ENCODE measurements around the gene RAI1. TPM values are rescaled to one million over a fixed set of nuclear protein-coding genes. Genes with fewer than 3 reads are reported as not detected.
A peak's percentile ranks its signal among the peaks of the same experiment; 100 is the strongest.

The RAI1 gene
- polyA plus RNA-seq, 2 of the 4 experiments (the other 2 are of a cell fraction): 3.5 to 23.8 TPM

DNA sequence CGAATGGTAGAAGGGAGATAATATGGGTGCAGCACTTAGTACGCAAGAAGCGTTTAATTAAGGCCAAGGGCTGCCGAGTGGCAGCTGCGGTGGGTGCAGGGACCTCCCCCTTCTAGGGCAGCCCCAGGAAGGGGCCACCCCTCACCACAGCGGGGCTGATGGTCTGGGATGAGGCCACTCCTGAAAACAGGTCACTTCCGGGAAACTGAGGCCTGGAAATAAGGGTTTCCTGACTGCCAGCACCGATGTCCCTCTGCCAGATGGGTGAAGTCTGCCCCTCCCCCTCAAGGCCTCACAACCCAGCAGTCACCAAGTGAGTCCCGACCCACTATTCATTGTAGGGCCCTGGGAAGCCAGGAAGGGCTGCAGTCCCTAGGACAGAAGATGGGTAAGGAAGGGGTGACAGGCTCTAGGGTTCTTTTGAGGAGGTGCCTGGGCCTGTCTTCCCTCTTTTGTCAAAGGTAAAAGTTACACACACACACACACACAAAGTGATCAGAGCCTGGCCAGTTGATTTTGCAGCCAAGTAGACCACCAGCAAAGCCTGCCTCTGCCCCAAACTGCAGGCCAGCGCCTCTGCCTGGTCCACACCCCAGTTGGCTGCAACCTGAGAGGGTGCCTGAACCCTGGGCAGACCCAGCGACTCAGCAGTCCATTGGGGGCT is 143.0 kb downstream of the RAI1 start:
- 15% methylated on average over 11 of the region's 11 CpGs for WGBS (ENCODE audit: missing lambda C conversion rate)
- peak overlapping the region; percentile 24; the same call in 2 of the 3 replicates for H3K4me3 ChIP-seq
- FAIRE-seq (no peak), DNase-seq (ENCODE audit: low read depth in 1 of 2, low spot score in 1 of 2) (peak in 1 of 2 experiments; percentile 48), ATAC-seq (peak; percentile 5 to 14; a peak in 4 of 6 replicates)
- peak overlapping the region; percentile 93 to 96 for H3K27ac ChIP-seq
- POLR2A ChIA-PET: interaction anchor here (1.0 to 4.8 kb wide), 4 partner anchors 9 to 16 kb away, joined by 3 to 100 read pairs (median 16); partner anchors contain the start of gene SREBF1
- H3K9me3 ChIP-seq: no peaks in the 10 kb centered on the region
- H3K4me2 ChIP-seq: peak overlapping the region; percentile 100
- CTCF ChIA-PET: interaction anchor here (0.6 to 30.5 kb wide), 7 partner anchors 10 to 161 kb away, joined by 3 to 859 read pairs (median 3); partner anchors contain the start of gene SREBF1
- peaks cover 94% of the 10 kb centered on the region for H3K4me1 ChIP-seq
- TF ChIP-seq, protein P1, sequence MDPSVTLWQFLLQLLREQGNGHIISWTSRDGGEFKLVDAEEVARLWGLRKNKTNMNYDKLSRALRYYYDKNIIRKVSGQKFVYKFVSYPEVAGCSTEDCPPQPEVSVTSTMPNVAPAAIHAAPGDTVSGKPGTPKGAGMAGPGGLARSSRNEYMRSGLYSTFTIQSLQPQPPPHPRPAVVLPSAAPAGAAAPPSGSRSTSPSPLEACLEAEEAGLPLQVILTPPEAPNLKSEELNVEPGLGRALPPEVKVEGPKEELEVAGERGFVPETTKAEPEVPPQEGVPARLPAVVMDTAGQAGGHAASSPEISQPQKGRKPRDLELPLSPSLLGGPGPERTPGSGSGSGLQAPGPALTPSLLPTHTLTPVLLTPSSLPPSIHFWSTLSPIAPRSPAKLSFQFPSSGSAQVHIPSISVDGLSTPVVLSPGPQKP (IDR thresholded peaks at IDR 0.05; ENCODE audit: low read depth, low read length): no peak
- TF ChIP-seq, protein P2, sequence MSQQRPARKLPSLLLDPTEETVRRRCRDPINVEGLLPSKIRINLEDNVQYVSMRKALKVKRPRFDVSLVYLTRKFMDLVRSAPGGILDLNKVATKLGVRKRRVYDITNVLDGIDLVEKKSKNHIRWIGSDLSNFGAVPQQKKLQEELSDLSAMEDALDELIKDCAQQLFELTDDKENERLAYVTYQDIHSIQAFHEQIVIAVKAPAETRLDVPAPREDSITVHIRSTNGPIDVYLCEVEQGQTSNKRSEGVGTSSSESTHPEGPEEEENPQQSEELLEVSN (IDR thresholded peaks at IDR 0.05; ENCODE audit: borderline replicate concordance, low read depth): 0 out of 2 replicates have a peak, but pooled peaks have one; percentile 69
- TF ChIP-seq RCOR1 (IDR thresholded peaks at IDR 0.05; ENCODE audit: low read depth, low read length) (no peak), KDM1A (IDR thresholded peaks at IDR 0.05; ENCODE audit: low read depth) (no peak), POLR2AphosphoS2 (conservative IDR thresholded peaks at IDR 0.05; ENCODE audit: low read length) (no peak), FOSB (CRISPR knock-in tag; IDR thresholded peaks at IDR 0.05) (0 out of 2 replicates have a peak, but pooled peaks have one; percentile 33), JUN (IDR thresholded peaks at IDR 0.05) (no peak), PHF8 (IDR thresholded peaks at IDR 0.05; ENCODE audit: borderline replicate concordance, low read depth) (no peak), HOXA7 (CRISPR knock-in tag; IDR thresholded peaks at IDR 0.05) (0 out of 2 replicates have a peak, but pooled peaks have one; percentile 73), PBX3 (IDR thresholded peaks at IDR 0.05) (no peak), RNF2 (IDR thresholded peaks at IDR 0.05; ENCODE audit: borderline replicate concordance, low read depth) (no peak), NFE2L2 (conservative IDR thresholded peaks at IDR 0.05; ENCODE audit: low read length) (no peak), CBX8 (IDR thresholded peaks at IDR 0.05) (no peak), CEBPB (IDR thresholded peaks at IDR 0.05) (no peak), CHD4 (IDR thresholded peaks at IDR 0.05; ENCODE audit: borderline replicate concordance) (peak; percentile 17; the same call in 1 of the 2 replicates), BCL3 (IDR thresholded peaks at IDR 0.05) (no peak), RFX5 (IDR thresholded peaks at IDR 0.05) (no peak), EHF (CRISPR knock-in tag; IDR thresholded peaks at IDR 0.05) (peak; percentile 92; the same call in 1 of the 2 replicates), FOXS1 (CRISPR knock-in tag; IDR thresholded peaks at IDR 0.05) (peak; percentile 40; the same call in 1 of the 2 replicates), EHMT2 (IDR thresholded peaks at IDR 0.05; ENCODE audit: low read depth) (no peak), RARB (CRISPR knock-in tag; IDR thresholded peaks at IDR 0.05) (no peak), HOXB13 (CRISPR knock-in tag; IDR thresholded peaks at IDR 0.05; ENCODE audit: low read depth) (peak; percentile 95), HOXB5 (CRISPR knock-in tag; IDR thresholded peaks at IDR 0.05) (peak; percentile 75; the same call in 1 of the 2 replicates), ZC3H11A (IDR thresholded peaks at IDR 0.05) (no peak), KDM5A (IDR thresholded peaks at IDR 0.05) (no peak), HEYL (CRISPR knock-in tag; IDR thresholded peaks at IDR 0.05) (peak; percentile 77; the same call in 1 of the 2 replicates), JUNB (IDR thresholded peaks at IDR 0.05) (no peak), NPAS2 (CRISPR knock-in tag; IDR thresholded peaks at IDR 0.05; ENCODE audit: borderline replicate concordance) (0 out of 2 replicates have a peak, but pooled peaks have one; percentile 29), CHD2 (IDR thresholded peaks at IDR 0.05; ENCODE audit: low read length, partially characterized antibody) (no peak), MAZ (IDR thresholded peaks at IDR 0.05; ENCODE audit: borderline replicate concordance, low read depth, low read length) (no peak), POLR2A (IDR thresholded peaks at IDR 0.05; ENCODE audit: low read length) (no peak), TP53 (CRISPR knock-in tag; IDR thresholded peaks at IDR 0.05) (no peak; the same call in 1 of the 2 replicates), GATA3 (IDR thresholded peaks at IDR 0.05; ENCODE audit: borderline replicate concordance) (no peak), MAFK (IDR thresholded peaks at IDR 0.05; ENCODE audit: partially characterized antibody) (no peak), NR3C1 (IDR thresholded peaks at IDR 0.05) (no peak)
- TF ChIP-seq, protein P3, sequence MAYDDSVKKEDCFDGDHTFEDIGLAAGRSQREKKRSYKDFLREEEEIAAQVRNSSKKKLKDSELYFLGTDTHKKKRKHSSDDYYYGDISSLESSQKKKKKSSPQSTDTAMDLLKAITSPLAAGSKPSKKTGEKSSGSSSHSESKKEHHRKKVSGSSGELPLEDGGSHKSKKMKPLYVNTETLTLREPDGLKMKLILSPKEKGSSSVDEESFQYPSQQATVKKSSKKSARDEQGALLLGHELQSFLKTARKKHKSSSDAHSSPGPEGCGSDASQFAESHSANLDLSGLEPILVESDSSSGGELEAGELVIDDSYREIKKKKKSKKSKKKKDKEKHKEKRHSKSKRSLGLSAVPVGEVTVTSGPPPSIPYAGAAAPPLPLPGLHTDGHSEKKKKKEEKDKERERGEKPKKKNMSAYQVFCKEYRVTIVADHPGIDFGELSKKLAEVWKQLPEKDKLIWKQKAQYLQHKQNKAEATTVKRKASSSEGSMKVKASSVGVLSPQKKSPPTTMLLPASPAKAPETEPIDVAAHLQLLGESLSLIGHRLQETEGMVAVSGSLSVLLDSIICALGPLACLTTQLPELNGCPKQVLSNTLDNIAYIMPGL (CRISPR knock-in tag; IDR thresholded peaks at IDR 0.05; ENCODE audit: borderline replicate concordance): 0 out of 2 replicates have a peak, but pooled peaks have one; percentile 30
- TF ChIP-seq, protein P4, sequence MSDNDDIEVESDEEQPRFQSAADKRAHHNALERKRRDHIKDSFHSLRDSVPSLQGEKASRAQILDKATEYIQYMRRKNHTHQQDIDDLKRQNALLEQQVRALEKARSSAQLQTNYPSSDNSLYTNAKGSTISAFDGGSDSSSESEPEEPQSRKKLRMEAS (IDR thresholded peaks at IDR 0.05): peak; percentile 48

Measured in A549 (cell line).